C4-2B (cell line): ENCODE data around the gene LMNTD2.

Source experiments
- ZFX ChIP-seq: fragments of 450-650 bp; IDR thresholded peaks from 2 replicates; pipeline ENCODE4 v1.6.1; 2017
- TF ChIP-seq, protein P1 (sequence below): fragments of 450-650 bp; conservative IDR thresholded peaks from 2 replicates; pipeline ENCODE4 v1.5.1; 2017; ENCODE audit warnings: mild to moderate bottlenecking

GRCh38 chr11:532986-533585 is 27.5 kb downstream of the LMNTD2 start:
- TF ChIP-seq, protein P1, sequence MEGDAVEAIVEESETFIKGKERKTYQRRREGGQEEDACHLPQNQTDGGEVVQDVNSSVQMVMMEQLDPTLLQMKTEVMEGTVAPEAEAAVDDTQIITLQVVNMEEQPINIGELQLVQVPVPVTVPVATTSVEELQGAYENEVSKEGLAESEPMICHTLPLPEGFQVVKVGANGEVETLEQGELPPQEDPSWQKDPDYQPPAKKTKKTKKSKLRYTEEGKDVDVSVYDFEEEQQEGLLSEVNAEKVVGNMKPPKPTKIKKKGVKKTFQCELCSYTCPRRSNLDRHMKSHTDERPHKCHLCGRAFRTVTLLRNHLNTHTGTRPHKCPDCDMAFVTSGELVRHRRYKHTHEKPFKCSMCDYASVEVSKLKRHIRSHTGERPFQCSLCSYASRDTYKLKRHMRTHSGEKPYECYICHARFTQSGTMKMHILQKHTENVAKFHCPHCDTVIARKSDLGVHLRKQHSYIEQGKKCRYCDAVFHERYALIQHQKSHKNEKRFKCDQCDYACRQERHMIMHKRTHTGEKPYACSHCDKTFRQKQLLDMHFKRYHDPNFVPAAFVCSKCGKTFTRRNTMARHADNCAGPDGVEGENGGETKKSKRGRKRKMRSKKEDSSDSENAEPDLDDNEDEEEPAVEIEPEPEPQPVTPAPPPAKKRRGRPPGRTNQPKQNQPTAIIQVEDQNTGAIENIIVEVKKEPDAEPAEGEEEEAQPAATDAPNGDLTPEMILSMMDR = no peak
- TF ChIP-seq ZFX = no peak
